ENCODE measurements around the gene ST8SIA4.

DNA sequence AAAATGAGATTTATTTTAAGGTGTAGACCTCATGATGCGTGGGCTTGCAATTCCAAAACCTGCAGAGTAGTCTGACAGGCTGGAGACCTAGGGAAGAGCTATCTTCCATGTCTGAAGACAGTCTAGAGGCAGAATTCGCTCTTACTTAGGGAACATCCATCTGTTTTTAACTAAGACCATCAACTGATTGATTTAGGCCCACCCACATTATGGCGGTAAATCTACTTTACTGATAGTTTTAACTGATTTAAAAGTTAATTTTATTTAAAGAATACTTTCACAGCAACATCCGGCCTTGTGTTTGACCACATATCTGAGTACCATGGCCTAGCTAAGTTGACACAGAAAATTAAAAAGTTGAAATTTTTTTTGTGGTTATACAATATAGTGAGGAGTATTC, 6.0 kb upstream of the ST8SIA4 start:
- no peak for TF ChIP-seq SUZ12 (IDR thresholded peaks at IDR 0.05)
- TF ChIP-seq ELF4 (IDR thresholded peaks at IDR 0.05): no peak
- TF ChIP-seq TARDBP (IDR thresholded peaks at IDR 0.05): no peak
- no peak for TF ChIP-seq L3MBTL2 (conservative IDR thresholded peaks at IDR 0.05)
- no peak for TF ChIP-seq FOXK2 (IDR thresholded peaks at IDR 0.05)
- no peak for TF ChIP-seq ZNF384 (IDR thresholded peaks at IDR 0.05)
- TF ChIP-seq FOXM1 (IDR thresholded peaks at IDR 0.05; ENCODE audit: borderline replicate concordance): no peak
- TF ChIP-seq FOXA1 (IDR thresholded peaks at IDR 0.05): no peak
- no peak for TF ChIP-seq HDGF (IDR thresholded peaks at IDR 0.05; ENCODE audit: borderline replicate concordance)
- TF ChIP-seq, protein P1, sequence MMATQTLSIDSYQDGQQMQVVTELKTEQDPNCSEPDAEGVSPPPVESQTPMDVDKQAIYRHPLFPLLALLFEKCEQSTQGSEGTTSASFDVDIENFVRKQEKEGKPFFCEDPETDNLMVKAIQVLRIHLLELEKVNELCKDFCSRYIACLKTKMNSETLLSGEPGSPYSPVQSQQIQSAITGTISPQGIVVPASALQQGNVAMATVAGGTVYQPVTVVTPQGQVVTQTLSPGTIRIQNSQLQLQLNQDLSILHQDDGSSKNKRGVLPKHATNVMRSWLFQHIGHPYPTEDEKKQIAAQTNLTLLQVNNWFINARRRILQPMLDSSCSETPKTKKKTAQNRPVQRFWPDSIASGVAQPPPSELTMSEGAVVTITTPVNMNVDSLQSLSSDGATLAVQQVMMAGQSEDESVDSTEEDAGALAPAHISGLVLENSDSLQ (IDR thresholded peaks at IDR 0.05): no peak
